GM12878 (cell line): ENCODE data around the gene CLK1. TPM values are rescaled to one million over a fixed set of nuclear protein-coding genes. Genes with fewer than 3 reads are reported as not detected.
A peak's percentile ranks its signal among the peaks of the same experiment; 100 is the strongest.

ENCODE experiments used
- CBX3 ChIP-seq: fragments of 200-600 bp; sonication (generic); IDR thresholded peaks from 2 replicates; pipeline ENCODE4 v1.6.1; 2016; ENCODE audit warnings: low read depth, borderline replicate concordance
- EGR1 ChIP-seq, 2 experiments: IDR thresholded peaks; 1 replicate in 1 of 2; 2 replicates in 1 of 2; pipeline ENCODE4 v1.6.1; 2011 to 2012; ENCODE audit warnings: low read depth in 2 of 2, low read length in 2 of 2, borderline replicate concordance in 1 of 2, mild to moderate bottlenecking in 1 of 2, moderate library complexity in 1 of 2
- ETV6 ChIP-seq, 2 experiments: fragments of 450-650 bp in 1 of 2; IDR thresholded peaks in 1 of 2; conservative IDR thresholded peaks in 1 of 2; 2 replicates each; pipeline ENCODE4 v1.6.1; 2014; ENCODE audit warnings: antibody characterized with exemption in 1 of 2, borderline replicate concordance in 1 of 2, low read depth in 1 of 2, mild to moderate bottlenecking in 1 of 2, moderate library complexity in 1 of 2
- HCFC1 ChIP-seq: fragments of 150-350 bp; IDR thresholded peaks from 2 replicates; pipeline ENCODE4 v1.6.1; 2014; ENCODE audit warnings: low read length
- IKZF1 ChIP-seq: fragments of 450-650 bp; conservative IDR thresholded peaks from 2 replicates; pipeline ENCODE4 v1.6.1; 2017; ENCODE audit warnings: antibody characterized with exemption, mild to moderate bottlenecking
- IKZF2 ChIP-seq, 2 experiments: fragments of 450-650 bp; IDR thresholded peaks; 2 replicates each; pipeline ENCODE4 v1.6.1; 2017; ENCODE audit warnings: mild to moderate bottlenecking in 2 of 2, moderate library complexity in 2 of 2
- JUND ChIP-seq: IDR thresholded peaks from 2 replicates; pipeline ENCODE4 v1.6.1; 2012; ENCODE audit warnings: low read depth, mild to moderate bottlenecking, low read length, improper control_type of control experiment, moderate library complexity
- KLF5 ChIP-seq: fragments of 450-650 bp; IDR thresholded peaks from 2 replicates; pipeline ENCODE4 v1.6.1; 2014; ENCODE audit warnings: mild to moderate bottlenecking; ENCODE audit not compliant: partially characterized antibody
- MTA3 ChIP-seq: IDR thresholded peaks from 2 replicates; pipeline ENCODE4 v1.6.1; 2012; ENCODE audit warnings: low read length, inconsistent platforms, borderline replicate concordance
- MXI1 ChIP-seq: fragments of 150-350 bp; IDR thresholded peaks from 2 replicates; pipeline ENCODE4 v1.6.1; 2011; ENCODE audit warnings: low read depth, mild to moderate bottlenecking, inconsistent platforms, low read length, improper control_type of control experiment
- MYB ChIP-seq: fragments of 150-350 bp; IDR thresholded peaks from 2 replicates; pipeline ENCODE4 v1.6.1; 2014; ENCODE audit warnings: mild to moderate bottlenecking, low read depth, low read length, borderline replicate concordance
- MYC ChIP-seq: IDR thresholded peaks from 2 replicates; pipeline ENCODE4 v1.6.1; 2011; ENCODE audit warnings: mild to moderate bottlenecking, low read length, moderate library complexity, inconsistent platforms; ENCODE audit not compliant: insufficient read depth, insufficient replicate concordance, insufficient read length, severe bottlenecking
- NR2C1 ChIP-seq: fragments of 450-650 bp; IDR thresholded peaks from 2 replicates; pipeline ENCODE4 v1.6.1; 2017; ENCODE audit warnings: antibody characterized with exemption, mild to moderate bottlenecking, moderate library complexity
- PAX5 ChIP-seq: IDR thresholded peaks from 2 replicates; pipeline ENCODE4 v1.6.1; 2011; ENCODE audit warnings: low read depth, low read length, borderline replicate concordance
- TBL1XR1 ChIP-seq: IDR thresholded peaks from 2 replicates; pipeline ENCODE4 v1.6.1; 2012; ENCODE audit warnings: low read depth, low read length, improper control_type of control experiment
- YBX1 ChIP-seq: fragments of 450-650 bp; IDR thresholded peaks from 2 replicates; pipeline ENCODE4 v1.6.1; 2016; ENCODE audit warnings: antibody characterized with exemption
- ZNF217 ChIP-seq: fragments of 450-650 bp; IDR thresholded peaks from 2 replicates; pipeline ENCODE4 v1.6.1; 2017; ENCODE audit warnings: antibody characterized with exemption, mild to moderate bottlenecking
- ZNF622 ChIP-seq: fragments of 450-650 bp; IDR thresholded peaks from 2 replicates; pipeline ENCODE4 v1.6.1; 2017; ENCODE audit warnings: mild to moderate bottlenecking, inconsistent platforms
- polyA plus RNA-seq, 11 experiments: library from polyadenylated mRNA; depleted of rRNA in 4 of 11; unstranded in 6 of 11; stranded (reverse) in 5 of 11; fragments of >200 nt; fragmentation: Nextera tagmentation in 4 of 11; fragmentation: Illumina TruSeq in 1 of 11; extraction: Ambion mirVana in 4 of 11; extraction: Trizol in 1 of 11; gene quantifications; 1 replicate in 1 of 11; 2 replicates in 10 of 11; pipeline versions ENCODE4 v1.2.1 to v1.2.3, GENCODE V29; 2011 to 2016; ENCODE audit warnings: inconsistent platforms in 2 of 11, missing spikeins in 2 of 11, low read depth in 1 of 11
- total RNA-seq, 4 experiments: library from RNA; depleted of rRNA in 3 of 4; stranded (reverse); fragments of >200 nt in 3 of 4; fragmentation: Illumina TruSeq in 1 of 4; extraction: Trizol in 1 of 4; gene quantifications; 2 replicates each; pipeline versions ENCODE4 v1.2.1 to v1.2.3, GENCODE V29; 2013 to 2021
- TF ChIP-seq, protein P1 (sequence below): fragments of 450-650 bp; IDR thresholded peaks from 2 replicates; pipeline ENCODE4 v1.6.1; 2016; ENCODE audit warnings: mild to moderate bottlenecking
- TF ChIP-seq, protein P2 (sequence below): fragments of 450-650 bp; formaldehyde crosslinking; IDR thresholded peaks from 2 replicates; pipeline ENCODE4 v1.5.0; 2022; ENCODE audit warnings: mild to moderate bottlenecking, missing genetic modification characterization
- TF ChIP-seq, protein P3 (sequence below): IDR thresholded peaks from 2 replicates; pipeline ENCODE4 v1.6.1; 2011; ENCODE audit warnings: borderline replicate concordance, low read depth, mild to moderate bottlenecking, moderate library complexity, low read length; ENCODE audit not compliant: insufficient read depth, poor library complexity, severe bottlenecking

The CLK1 gene
- total and polyA plus RNA-seq, 10 of the 15 experiments (the other 5 are each of a cell fraction or from before 2014, with no cell fraction given): 61.2 to 221 (median 80.1) TPM

DNA sequence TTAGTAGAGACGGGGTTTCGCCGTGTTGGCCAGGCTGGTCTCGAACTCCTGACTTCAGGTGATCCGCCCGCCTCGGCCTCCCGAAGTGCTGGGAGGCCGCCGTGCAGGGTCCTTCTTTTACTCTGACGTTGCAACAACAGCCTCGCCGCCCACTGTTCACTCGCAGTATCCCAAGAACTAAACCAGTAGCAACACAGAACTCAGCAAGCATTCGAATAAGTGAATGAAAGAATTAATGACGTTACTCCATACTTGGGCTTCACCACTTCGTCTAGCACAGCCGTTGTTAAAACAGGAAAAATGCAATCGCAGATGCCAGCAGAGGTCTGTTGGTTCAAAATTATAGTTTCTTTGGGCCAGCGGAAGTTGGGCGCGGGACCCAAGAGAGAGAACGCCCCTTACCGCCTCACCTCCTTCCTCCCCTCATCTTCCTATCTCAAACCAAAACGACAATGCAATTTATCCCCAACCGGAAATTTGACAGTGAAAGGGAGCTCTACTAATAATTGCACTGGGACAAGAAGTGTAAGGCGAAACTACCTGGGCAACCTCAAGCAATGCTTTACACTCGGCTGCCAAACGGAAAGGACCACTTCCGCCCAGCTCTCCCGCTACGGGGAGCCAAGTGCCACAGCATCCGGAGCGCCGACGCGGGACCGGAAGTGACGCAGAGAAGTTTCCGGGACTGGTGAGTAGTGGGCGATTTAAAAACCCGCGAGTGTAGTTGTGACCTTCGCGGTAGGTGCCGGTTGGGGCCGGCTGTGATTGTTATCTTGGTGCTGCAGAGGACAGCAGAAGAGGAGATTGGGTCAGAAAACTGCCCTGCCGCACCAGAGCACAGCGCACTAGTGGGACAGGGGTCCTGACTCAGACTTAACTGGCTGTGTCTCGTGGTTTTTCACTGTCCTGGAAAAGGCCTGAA lies 24.5 kb upstream of the CLK1 start, which contains the start of the genes NIF3L1 and PPIL3 (continued):
- TF ChIP-seq, protein P1, sequence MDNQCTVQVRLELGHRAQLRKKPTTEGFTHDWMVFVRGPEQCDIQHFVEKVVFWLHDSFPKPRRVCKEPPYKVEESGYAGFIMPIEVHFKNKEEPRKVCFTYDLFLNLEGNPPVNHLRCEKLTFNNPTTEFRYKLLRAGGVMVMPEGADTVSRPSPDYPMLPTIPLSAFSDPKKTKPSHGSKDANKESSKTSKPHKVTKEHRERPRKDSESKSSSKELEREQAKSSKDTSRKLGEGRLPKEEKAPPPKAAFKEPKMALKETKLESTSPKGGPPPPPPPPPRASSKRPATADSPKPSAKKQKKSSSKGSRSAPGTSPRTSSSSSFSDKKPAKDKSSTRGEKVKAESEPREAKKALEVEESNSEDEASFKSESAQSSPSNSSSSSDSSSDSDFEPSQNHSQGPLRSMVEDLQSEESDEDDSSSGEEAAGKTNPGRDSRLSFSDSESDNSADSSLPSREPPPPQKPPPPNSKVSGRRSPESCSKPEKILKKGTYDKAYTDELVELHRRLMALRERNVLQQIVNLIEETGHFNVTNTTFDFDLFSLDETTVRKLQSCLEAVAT: peak; percentile 70; the same call in 1 of the 2 replicates
- TF ChIP-seq HCFC1: peak; percentile 84
- peak; percentile 81 for TF ChIP-seq TBL1XR1
- no peak for TF ChIP-seq ZNF622
- TF ChIP-seq MYB: peak; percentile 64; the same call in 1 of the 2 replicates
- TF ChIP-seq, protein P2, sequence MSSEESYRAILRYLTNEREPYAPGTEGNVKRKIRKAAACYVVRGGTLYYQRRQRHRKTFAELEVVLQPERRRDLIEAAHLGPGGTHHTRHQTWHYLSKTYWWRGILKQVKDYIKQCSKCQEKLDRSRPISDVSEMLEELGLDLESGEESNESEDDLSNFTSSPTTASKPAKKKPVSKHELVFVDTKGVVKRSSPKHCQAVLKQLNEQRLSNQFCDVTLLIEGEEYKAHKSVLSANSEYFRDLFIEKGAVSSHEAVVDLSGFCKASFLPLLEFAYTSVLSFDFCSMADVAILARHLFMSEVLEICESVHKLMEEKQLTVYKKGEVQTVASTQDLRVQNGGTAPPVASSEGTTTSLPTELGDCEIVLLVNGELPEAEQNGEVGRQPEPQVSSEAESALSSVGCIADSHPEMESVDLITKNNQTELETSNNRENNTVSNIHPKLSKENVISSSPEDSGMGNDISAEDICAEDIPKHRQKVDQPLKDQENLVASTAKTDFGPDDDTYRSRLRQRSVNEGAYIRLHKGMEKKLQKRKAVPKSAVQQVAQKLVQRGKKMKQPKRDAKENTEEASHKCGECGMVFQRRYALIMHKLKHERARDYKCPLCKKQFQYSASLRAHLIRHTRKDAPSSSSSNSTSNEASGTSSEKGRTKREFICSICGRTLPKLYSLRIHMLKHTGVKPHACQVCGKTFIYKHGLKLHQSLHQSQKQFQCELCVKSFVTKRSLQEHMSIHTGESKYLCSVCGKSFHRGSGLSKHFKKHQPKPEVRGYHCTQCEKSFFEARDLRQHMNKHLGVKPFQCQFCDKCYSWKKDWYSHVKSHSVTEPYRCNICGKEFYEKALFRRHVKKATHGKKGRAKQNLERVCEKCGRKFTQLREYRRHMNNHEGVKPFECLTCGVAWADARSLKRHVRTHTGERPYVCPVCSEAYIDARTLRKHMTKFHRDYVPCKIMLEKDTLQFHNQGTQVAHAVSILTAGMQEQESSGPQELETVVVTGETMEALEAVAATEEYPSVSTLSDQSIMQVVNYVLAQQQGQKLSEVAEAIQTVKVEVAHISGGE: peak; percentile 90
- peak in 1 of 2 experiments; percentile 94; a peak in 2 of 4 replicates for TF ChIP-seq ETV6 (conservative IDR thresholded peaks at IDR 0.05 in 1 of 2, IDR thresholded peaks at IDR 0.05 in 1 of 2; ENCODE audit: borderline replicate concordance in 1 of 2, low read depth in 1 of 2)
- TF ChIP-seq PAX5: no peak; the same call in 1 of the 2 replicates
- peak; percentile 67 for TF ChIP-seq KLF5
- peak; percentile 72 for TF ChIP-seq NR2C1
- TF ChIP-seq, protein P3, sequence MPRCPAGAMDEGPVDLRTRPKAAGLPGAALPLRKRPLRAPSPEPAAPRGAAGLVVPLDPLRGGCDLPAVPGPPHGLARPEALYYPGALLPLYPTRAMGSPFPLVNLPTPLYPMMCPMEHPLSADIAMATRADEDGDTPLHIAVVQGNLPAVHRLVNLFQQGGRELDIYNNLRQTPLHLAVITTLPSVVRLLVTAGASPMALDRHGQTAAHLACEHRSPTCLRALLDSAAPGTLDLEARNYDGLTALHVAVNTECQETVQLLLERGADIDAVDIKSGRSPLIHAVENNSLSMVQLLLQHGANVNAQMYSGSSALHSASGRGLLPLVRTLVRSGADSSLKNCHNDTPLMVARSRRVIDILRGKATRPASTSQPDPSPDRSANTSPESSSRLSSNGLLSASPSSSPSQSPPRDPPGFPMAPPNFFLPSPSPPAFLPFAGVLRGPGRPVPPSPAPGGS: peak; percentile 24
- TF ChIP-seq EGR1 (IDR thresholded peaks at IDR 0.05; ENCODE audit: borderline replicate concordance in 1 of 2, low read depth in 2 of 2, low read length in 2 of 2): peak; percentile 38 to 46
- TF ChIP-seq IKZF1: peak; percentile 86
- TF ChIP-seq IKZF2 (IDR thresholded peaks at IDR 0.05): peak; percentile 56 to 69
- TF ChIP-seq MTA3: no peak; the same call in 1 of the 2 replicates
- TF ChIP-seq MXI1: peak; percentile 87
- TF ChIP-seq CBX3: no peak
- 0 out of 2 replicates have a peak, but pooled peaks have one; percentile 9 for TF ChIP-seq JUND
- TF ChIP-seq MYC: no peak
- no peak for TF ChIP-seq YBX1
- TF ChIP-seq ZNF217: peak; percentile 88
